Osteocyte (in vitro differentiated cells): ENCODE data around the gene DHRS12. TPM values are rescaled to one million over a fixed set of nuclear protein-coding genes. Genes with fewer than 3 reads are reported as not detected.

Experiments
- DNase-seq: peaks from one replicate; pipeline ENCODE4 v3.0.0; 2021; ENCODE audit warnings: mixed read lengths; ENCODE audit not compliant: unreplicated experiment; ENCODE audit errors: extremely low spot score
- H3K27ac Mint-ChIP-seq: one replicate; pipeline ENCODE4 v1.8.0; 2021; ENCODE audit warnings: mild to moderate bottlenecking, mixed read lengths; ENCODE audit not compliant: unreplicated experiment
- H3K27me3 Mint-ChIP-seq: one replicate; pipeline ENCODE4 v1.8.0; 2021; ENCODE audit warnings: mixed read lengths; ENCODE audit not compliant: unreplicated experiment
- H3K36me3 Mint-ChIP-seq: one replicate; pipeline ENCODE4 v1.8.0; 2021; ENCODE audit warnings: mixed read lengths; ENCODE audit not compliant: unreplicated experiment
- H3K4me1 Mint-ChIP-seq: one replicate; pipeline ENCODE4 v1.8.0; 2021; ENCODE audit warnings: mixed read lengths; ENCODE audit not compliant: unreplicated experiment
- H3K4me3 Mint-ChIP-seq: one replicate; pipeline ENCODE4 v1.8.0; 2021; ENCODE audit warnings: mild to moderate bottlenecking, moderate library complexity, mixed read lengths; ENCODE audit not compliant: unreplicated experiment
- H3K9me3 Mint-ChIP-seq: one replicate; pipeline ENCODE4 v1.8.0; 2021; ENCODE audit warnings: mixed read lengths; ENCODE audit not compliant: unreplicated experiment
- CTCF ChIP-seq: fragments of 200-600 bp; sonication (generic); IDR thresholded peaks from 2 replicates; pipeline ENCODE4 v1.5.0; 2021; ENCODE audit warnings: antibody characterized with exemption, mild to moderate bottlenecking, moderate library complexity
- total RNA-seq: library from RNA; stranded (reverse); gene quantifications from 2 replicates; pipeline ENCODE4 v1.2.1, GENCODE V29; 2021

The DHRS12 gene
- total RNA-seq, 1 donor from 2014 or later: 9.2 TPM

GRCh38 chr13:51781246-51782022 is 22.5 kb downstream of the DHRS12 start:
- no peak overlapping the region for H3K27ac Mint-ChIP-seq
- H3K36me3 Mint-ChIP-seq: no peaks in the 10 kb centered on the region
- no peaks in the 10 kb centered on the region for H3K9me3 Mint-ChIP-seq
- no peaks in the 10 kb centered on the region for H3K4me1 Mint-ChIP-seq
- H3K4me3 Mint-ChIP-seq: no peak overlapping the region
- peak; percentile 46 for TF ChIP-seq CTCF
- DNase-seq: no peak
- H3K27me3 Mint-ChIP-seq: no peaks in the 10 kb centered on the region

GRCh38 chr13:51780099-51780498 is 23.9 kb downstream of the DHRS12 start:
- Mint-ChIP-seq H3K27ac (no peak overlapping the region), H3K9me3 (no peaks in the 10 kb centered on the region), H3K4me1 (no peaks in the 10 kb centered on the region), H3K4me3 (no peak overlapping the region), H3K27me3 (no peaks in the 10 kb centered on the region), H3K36me3 (no peaks in the 10 kb centered on the region)
- no peak for DNase-seq
- TF ChIP-seq CTCF: no peak

DNA sequence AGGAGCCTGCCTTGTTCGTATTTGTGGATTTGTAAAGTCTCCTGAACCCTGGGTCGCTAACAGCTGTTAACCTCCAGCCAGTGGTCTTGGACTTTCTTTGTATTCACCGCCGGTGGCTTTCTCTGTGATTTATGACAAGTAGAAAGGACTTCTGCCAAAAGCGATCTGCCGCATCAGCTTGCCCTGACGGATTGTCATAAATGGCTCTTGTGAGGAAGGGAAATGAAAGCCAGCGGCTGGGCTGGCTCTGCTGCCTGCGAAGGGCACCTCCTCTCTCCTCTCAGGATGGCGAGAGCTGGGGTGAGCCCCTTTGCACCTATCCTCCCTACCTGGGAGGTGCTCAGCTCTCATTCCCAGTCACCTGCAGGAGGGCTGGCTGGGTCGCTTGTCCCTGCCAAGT is 25.6 kb downstream of the DHRS12 start:
- Mint-ChIP-seq H3K36me3 (no peaks in the 10 kb centered on the region), H3K4me3 (no peak overlapping the region)

DNA sequence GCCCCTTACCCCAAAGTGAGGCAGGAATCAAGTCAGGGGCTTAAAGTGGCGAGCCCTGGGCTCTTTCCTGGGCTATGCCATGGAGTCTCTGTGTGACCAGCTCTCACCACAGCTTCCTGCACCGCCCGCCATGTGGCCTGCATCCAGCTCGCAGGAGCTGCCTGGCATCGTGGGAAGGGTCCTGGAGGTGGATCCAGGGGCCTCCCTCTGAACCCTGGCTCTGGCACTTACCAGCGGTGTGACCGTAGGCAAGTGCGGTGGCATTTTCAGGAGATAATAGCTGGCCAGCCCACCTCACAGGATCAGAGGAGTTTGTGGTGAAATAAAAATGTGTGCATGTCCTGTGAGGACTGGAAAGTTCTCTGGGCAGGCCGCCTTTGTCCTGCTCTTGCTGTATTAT is 26.0 kb downstream of the DHRS12 start:
- Mint-ChIP-seq H3K27me3 (no peaks in the 10 kb centered on the region), H3K4me3 (no peak overlapping the region), H3K4me1 (no peaks in the 10 kb centered on the region), H3K27ac (no peak overlapping the region), H3K9me3 (no peaks in the 10 kb centered on the region), H3K36me3 (no peaks in the 10 kb centered on the region)
- no peak for TF ChIP-seq CTCF
- DNase-seq: no peak

More for the DNA sequence above, 25.6 kb downstream of the DHRS12 start:
- Mint-ChIP-seq H3K27me3 (no peaks in the 10 kb centered on the region), H3K9me3 (no peaks in the 10 kb centered on the region), H3K27ac (no peak overlapping the region), H3K4me1 (no peaks in the 10 kb centered on the region)
- no peak for TF ChIP-seq CTCF
- no peak for DNase-seq

GRCh38 chr13:51776179-51776578 is 27.8 kb downstream of the DHRS12 start:
- no peak for TF ChIP-seq CTCF
- H3K9me3 Mint-ChIP-seq: no peaks in the 10 kb centered on the region

More at GRCh38 chr13:51776179-51776578, 27.8 kb downstream of the DHRS12 start:
- no peak for DNase-seq
- Mint-ChIP-seq H3K4me3 (no peak overlapping the region), H3K36me3 (peaks cover 2% of the 10 kb centered on the region), H3K4me1 (no peaks in the 10 kb centered on the region), H3K27me3 (no peaks in the 10 kb centered on the region), H3K27ac (no peak overlapping the region)
